T47D (cell line): ENCODE data around the gene CA10.

ENCODE experiments used
- DNase-seq, 2 experiments: peaks; one replicate each; pipeline versions ENCODE4 v3.0.0 to v3.0.0-alpha.2; 2011 to 2012; ENCODE audit warnings: low read depth in 1 of 2, low spot score in 1 of 2
- JUND ChIP-seq: IDR thresholded peaks from 2 replicates; pipeline ENCODE4 v1.6.1; 2012; ENCODE audit warnings: low read depth
- in situ Hi-C: cut with HindIII; loops from 2 replicates; pipeline ENCODE4 v1.10.0; 2016; ENCODE audit warnings: low sequenced_read_pairs, low pct_unique_long_range_greater_than_20kb

Gene CA10

DNA sequence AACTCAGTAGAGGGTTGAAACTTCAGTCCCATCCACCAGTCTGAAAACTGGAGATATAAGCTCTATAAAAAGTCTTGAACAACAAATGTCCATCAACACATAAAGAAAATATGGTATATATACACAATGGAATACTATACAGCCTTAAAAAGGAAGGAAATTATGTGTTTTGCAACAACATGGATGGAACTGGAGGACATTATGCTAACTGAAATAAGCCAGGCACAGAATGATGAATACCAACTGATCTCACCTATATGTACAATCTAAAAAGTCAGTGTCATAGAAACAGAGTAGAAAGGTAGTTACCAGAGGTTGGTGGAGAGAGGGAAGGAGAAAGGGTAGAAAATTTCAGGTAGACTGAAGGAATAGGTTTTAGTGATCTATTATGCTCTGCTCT lies 438.1 kb downstream of the CA10 start:
- no peak for DNase-seq
- in situ Hi-C loops: no loop called here
- no peak for TF ChIP-seq JUND

DNA sequence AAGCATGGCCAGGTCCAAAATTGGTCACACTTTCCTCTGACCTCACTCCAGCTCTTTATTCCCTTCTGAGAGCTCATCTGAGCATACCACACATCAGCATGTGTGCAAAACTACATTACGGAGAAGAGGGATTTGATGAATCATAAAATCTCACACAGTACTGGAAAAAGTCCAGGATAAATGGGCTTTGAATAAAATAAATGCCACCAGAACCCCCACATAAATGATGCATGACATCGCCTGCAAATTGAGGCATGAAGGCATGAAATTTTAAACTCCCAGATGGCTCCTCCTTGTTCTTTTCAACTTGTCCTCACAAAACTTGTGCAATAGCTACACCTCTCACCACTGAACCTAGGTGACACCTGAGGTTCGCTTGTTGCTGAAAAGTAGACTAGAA lies 439.5 kb downstream of the CA10 start:
- no peak for TF ChIP-seq JUND
- in situ Hi-C loops: no loop called here

DNA sequence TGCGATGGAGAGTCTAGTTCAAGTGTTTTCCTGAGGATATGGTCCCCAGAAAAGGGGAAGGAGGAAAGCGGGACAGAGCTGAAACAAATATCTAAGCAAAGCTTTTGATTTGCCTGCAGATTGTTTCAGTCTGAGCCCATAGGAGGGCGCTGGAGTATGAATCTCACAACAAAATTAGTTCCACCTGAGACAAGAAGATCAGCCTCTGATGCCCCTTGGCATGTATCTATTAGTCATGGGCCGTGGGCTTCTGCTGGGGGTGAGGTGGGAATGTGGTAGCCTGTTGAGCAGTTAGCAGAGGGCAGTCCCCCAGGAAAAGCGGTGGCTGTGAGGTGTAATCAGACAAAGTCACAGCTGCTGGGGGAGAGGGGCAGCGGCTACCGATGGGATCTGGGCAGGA lies 446.9 kb downstream of the CA10 start:
- no peak for TF ChIP-seq JUND

More for the DNA sequence above, 439.5 kb downstream of the CA10 start:
- DNase-seq: no peak

DNA sequence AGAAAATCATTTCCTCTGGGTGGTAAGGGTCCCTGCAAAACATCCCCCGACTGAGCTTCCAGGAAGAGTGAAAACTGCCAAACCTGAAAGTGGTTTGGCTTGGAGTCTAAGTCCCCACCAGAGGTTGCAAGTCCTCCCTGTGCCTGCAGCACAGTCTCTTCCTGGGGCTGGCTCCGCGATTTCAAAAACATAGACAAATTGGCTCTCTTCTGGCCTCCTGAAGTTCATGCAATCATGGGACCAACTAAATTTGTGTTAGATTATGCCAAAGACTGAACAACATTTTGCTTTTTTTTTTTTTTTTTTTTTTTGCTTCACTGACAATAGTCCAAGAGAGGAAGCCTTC lies 447.9 kb downstream of the CA10 start:
- no peak for DNase-seq
- TF ChIP-seq JUND: no peak
- in situ Hi-C loops: no loop called here

More for the DNA sequence above, 446.9 kb downstream of the CA10 start:
- in situ Hi-C loops: no loop called here
- no peak for DNase-seq

DNA sequence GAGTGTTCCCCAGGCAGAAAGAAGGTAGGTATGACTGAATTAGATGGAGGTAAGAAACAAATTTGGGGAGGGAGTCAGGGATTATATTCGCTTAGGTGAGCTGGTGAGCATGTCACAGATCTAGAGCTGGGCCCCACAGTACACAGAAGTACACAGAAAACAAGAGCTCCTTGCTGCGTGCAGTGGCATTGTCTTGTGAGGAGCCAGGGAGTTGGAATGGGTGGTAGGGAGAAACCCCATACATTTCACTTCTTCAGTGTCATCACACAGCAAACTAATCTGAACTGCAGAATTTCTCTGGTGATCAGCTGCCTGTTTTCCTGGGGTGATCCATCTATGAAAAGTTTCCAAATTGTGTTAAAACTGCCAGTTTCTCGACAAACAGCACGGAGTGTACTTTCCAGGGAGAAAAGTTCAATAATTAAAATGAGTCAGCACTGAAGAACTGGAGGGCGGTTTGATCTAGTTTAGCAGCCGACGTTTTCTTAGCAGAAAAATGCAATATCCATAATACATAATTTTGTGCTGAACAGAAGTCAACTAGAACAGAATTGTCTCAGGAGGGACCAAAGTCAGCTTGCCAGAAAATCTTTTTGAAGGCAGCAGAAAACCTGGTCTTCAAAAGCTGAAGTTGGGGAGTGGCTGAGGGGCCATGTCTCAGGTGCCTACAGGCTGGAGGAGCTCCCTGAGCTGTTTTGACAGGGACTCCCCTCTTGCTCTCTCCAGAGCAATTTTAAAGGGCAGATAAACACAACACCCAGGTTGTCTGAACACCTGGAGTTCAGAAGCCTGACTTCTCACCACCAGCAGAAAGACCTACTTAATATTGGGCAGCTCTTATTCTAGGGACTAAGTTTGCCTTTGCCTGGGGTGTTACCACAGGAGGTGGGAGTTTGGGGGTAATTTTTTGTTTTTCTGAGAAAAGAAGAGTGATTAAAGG lies 448.6 kb downstream of the CA10 start:
- TF ChIP-seq JUND: no peak
- no peak for DNase-seq

DNA sequence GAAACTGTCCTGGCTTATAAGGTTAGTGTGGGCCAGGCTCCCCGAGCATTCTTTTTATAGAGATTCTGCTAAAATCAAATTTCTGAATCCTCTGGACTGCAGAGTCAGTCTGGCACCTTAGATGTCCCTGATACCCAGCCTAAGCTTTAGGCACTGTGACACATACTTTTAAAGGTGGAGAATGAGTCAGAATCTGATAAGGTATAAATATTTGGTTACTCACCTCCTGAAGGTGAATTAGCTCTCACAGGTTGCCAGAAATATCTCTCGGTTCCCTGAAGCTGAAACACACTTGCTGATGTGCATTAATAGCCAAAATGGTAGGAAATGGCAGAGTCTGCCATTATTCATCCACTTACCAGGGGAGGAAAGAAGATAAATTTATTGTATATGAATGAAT lies 451.3 kb downstream of the CA10 start:
- peak; percentile 83; the same call in 1 of the 2 replicates for TF ChIP-seq JUND
- in situ Hi-C loops: no loop called here
- peak; percentile 21 to 57 for DNase-seq

More for the DNA sequence above, 448.6 kb downstream of the CA10 start:
- in situ Hi-C loops: no loop called here

DNA sequence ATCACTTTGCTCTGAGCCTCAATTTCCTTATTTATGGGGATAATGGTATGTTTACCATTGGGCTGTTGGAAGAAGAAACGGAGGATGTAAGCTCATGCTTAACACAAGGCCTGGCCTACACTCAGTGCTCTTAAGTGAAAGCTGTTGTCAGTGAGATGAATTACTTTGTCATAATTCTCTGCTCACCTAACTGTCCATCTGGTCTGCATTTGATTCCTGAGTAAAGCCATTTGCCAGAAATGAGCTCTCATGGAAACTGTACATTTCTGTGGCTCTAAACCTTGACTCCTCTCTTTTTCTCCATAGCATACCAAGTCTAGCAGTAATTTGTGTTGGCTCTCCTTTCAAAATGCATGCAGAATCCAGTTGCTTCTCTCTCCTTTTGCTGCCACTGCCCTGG lies 452.4 kb downstream of the CA10 start:
- in situ Hi-C loops: no loop called here
- no peak for DNase-seq
- no peak for TF ChIP-seq JUND

DNA sequence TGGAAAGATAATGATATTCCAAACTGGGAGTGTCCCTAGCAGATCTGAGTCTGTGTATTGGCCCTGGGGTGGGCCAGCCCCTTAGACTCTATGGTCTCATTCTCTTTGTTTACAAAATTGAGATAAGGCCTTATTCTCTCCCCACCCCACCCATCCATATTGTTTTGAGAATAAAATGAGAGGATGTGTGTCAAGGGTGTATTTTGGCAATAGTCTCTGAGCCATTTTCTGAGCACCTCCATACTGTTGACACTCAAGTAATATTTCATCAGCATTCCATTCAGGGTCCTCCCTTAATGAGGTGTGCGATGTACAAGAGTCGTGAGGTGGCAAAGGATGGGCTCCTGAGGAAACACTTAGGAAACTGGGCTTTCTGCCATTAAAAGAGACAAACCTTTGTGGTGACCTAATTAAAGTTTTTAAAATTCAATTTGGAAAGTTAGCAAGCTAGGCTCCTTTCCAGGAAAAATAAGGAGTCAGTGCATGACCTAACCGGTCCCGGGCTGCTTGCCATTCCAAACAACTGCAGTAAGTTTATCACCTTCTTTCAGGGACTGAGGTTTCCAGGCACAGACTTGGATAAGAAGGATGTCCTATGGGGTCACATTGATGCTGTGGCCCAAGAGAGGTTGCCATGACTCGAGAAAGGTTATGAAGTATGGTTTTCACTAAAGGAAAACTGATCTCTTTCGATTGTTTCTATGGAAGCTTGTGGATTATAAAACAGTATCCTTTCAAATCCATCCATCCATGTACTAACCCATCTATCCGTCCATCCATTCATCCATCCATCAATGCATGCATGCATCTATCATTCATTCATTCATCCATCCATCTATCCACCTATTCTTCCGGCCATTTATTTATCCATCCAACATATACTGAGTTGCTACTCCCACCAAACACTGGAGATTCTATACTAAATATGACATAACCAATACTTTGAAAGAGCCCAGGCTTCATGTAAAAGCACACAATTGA lies 454.9 kb downstream of the CA10 start:
- TF ChIP-seq JUND: no peak
- in situ Hi-C loops: no loop called here
- no peak for DNase-seq

DNA sequence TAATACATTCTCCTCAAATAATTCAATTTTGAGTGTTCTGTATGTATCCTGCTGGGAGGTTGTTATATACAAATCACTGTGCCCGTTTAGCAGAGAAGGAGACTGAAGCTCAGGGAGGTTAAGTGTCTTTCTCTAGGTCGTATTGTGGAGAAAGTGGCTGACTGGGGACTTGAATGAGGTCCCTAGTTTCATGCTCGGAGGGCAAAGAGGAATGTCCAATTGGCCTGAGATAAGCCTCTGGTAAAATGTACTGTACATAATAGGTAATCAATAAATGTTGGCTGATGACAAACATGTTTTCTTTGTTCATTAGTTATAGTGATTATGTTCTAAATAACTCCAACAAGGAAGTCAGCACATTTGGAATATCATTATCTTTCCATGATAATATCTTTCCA lies 455.6 kb downstream of the CA10 start:
- TF ChIP-seq JUND: no peak
- in situ Hi-C loops: no loop called here
- no peak for DNase-seq

DNA sequence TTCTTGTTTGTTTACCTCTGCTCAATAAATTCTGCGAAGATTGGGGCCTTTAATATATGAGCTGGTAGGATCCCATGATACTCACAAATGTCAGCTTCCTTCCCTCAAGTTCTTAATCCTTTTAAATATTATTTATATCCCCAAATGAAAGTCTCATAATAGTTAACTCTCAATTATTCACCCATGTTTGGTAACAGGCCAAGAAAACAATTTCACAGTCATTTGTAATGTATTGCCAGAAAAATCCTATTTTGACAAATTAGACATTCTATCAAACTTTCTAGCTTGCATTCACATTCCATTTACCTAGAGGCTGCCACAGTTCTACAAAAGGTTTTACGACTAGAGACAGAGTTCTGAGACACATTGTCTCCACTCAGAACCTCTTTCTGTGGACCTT lies 457.0 kb downstream of the CA10 start:
- DNase-seq: no peak
- no peak for TF ChIP-seq JUND
- in situ Hi-C loops: no loop called here

DNA sequence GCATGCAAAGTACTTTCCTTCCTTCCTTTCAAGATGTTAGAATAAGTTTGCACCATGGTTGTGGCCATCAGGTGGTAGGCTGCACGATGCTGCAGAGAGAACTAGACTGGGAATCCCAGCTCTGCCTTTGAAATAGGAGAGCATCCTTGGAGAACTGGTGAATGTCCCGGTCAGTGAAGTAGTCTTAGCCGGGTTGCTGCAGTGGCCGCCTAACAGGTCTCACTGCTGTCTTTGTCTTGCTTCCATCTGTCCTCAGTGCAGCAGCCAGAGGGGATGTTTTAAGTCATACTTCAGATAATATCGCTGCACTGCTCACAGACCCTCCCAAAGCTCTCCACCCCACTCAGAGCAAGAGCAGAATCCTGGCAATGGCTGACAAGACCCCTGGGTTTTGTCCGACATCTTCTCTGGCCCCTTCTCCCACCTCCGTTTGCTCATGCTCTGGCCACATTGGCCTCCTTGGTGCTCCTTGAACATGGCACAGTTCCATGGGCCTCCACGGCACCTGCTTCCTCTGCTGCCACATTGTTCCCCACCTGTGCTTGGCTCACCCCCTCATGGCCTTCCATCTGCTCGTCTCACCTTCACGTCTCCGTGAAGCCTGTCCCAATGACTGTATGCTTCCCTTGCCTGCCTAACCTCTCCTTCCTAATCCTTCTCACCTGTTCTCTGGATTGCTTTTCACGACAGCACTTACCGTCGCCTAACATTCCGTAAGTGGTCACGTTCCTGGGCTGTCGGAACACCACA lies 458.3 kb downstream of the CA10 start:
- no peak for DNase-seq
- TF ChIP-seq JUND: no peak
- in situ Hi-C loops: no loop called here

DNA sequence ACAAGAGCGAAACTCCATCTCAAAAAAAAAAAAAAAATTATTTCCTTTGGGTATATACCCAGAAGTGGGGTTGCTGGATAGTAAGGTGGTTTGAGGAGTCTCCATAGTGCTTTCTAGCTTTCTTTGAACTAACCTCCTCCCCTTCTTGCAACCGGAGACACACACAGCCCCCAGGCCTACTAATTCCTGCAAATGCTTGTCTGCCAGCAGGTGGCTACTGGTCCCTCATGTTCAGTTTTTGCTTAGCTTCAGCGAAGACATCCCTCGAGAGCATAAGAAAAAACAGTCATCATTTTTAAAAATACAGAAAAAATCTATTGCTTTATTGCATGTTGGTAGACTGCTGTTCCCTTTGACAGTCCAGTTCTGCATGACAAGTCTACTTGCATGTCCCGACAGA lies 459.2 kb downstream of the CA10 start:
- DNase-seq: peak in 1 of 2 experiments; percentile 25
- in situ Hi-C loops: no loop called here
- no peak for TF ChIP-seq JUND
